Naive thymus-derived CD4-positive, alpha-beta T cell (primary cell): ENCODE results near the gene PDZD2. TPM values are rescaled to one million over a fixed set of nuclear protein-coding genes. Genes with fewer than 3 reads are reported as not detected.
"Not testable (repeated sequence)": the region's sequence is repeated elsewhere in the genome, so short reads cannot be mapped to it uniquely, and the experiment has no call there.

ENCODE experiments used
- ATAC-seq: fragments of 150-1000 bp; cut with Tn5 transposase; 2 replicates; pipeline ENCODE4 v1.10.0; 2021; ENCODE audit warnings: mild to moderate bottlenecking, moderate library complexity
- CTCF ChIA-PET: fragments of 350-600 bp; sonication (Branson Sonifier 250); formaldehyde crosslinking; loops from one replicate; lab custom pipeline; 2021; ENCODE audit warnings: antibody characterized with exemption; lab: Charles Lee
- POLR2A ChIA-PET: fragments of 350-600 bp; sonication (Branson Sonifier 250); formaldehyde crosslinking; loops from one replicate; lab custom pipeline; 2021; ENCODE audit warnings: antibody characterized with exemption, inconsistent platforms; lab: Charles Lee
- DNase-seq, 9 donors: peaks; one replicate each; pipeline versions ENCODE4 v3.0.0 to v3.0.0-alpha.2; 2020 to 2022; ENCODE audit warnings: mixed read lengths in 1 of 9
- H3K27ac ChIP-seq: one replicate; pipeline ENCODE4 v1.7.0; 2013; ENCODE audit warnings: mild to moderate bottlenecking, low read depth, low read length, moderate library complexity
- H3K27me3 ChIP-seq, 2 donors: one replicate each; pipeline ENCODE4 v1.7.0; 2013; ENCODE audit warnings: low read length in 2 of 2, mild to moderate bottlenecking in 2 of 2, moderate library complexity in 2 of 2; ENCODE audit not compliant: control insufficient read depth in 2 of 2, insufficient read depth in 2 of 2
- H3K36me3 ChIP-seq, 3 experiments: 1 replicate in 2 of 3; 2 replicates in 1 of 3; pipeline ENCODE4 v1.7.0; 2013; ENCODE audit warnings: low read length in 3 of 3, mild to moderate bottlenecking in 3 of 3, moderate library complexity in 1 of 3; ENCODE audit not compliant: insufficient read depth in 3 of 3, control insufficient read depth in 2 of 3
- H3K4me1 ChIP-seq, 2 donors: one replicate each; pipeline ENCODE4 v1.7.0; 2013; ENCODE audit warnings: low read length in 2 of 2, mild to moderate bottlenecking in 2 of 2, moderate library complexity in 1 of 2; ENCODE audit not compliant: control insufficient read depth in 2 of 2, insufficient read depth in 2 of 2
- H3K4me3 ChIP-seq: 2 replicates; pipeline ENCODE4 v1.7.0; 2013; ENCODE audit warnings: mild to moderate bottlenecking, low read length
- H3K9me3 ChIP-seq, 3 experiments: 1 replicate in 2 of 3; 2 replicates in 1 of 3; pipeline ENCODE4 v1.7.0; 2013; ENCODE audit warnings: low read length in 3 of 3; ENCODE audit not compliant: control insufficient read depth in 2 of 3
- H3K27ac Mint-ChIP-seq, 9 donors: one replicate each; pipeline ENCODE4 v1.8.0; 2020 to 2022; ENCODE audit warnings: mixed read lengths in 9 of 9, mild to moderate bottlenecking in 8 of 9, moderate library complexity in 5 of 9, inconsistent platforms in 2 of 9
- H3K27me3 Mint-ChIP-seq, 5 donors: one replicate each; pipeline ENCODE4 v1.8.0; 2021 to 2022; ENCODE audit warnings: mixed read lengths in 5 of 5, mild to moderate bottlenecking in 1 of 5
- H3K36me3 Mint-ChIP-seq, 5 donors: one replicate each; pipeline ENCODE4 v1.8.0; 2020 to 2022; ENCODE audit warnings: mixed read lengths in 5 of 5, mild to moderate bottlenecking in 3 of 5, inconsistent platforms in 1 of 5
- H3K4me1 Mint-ChIP-seq, 7 donors: one replicate each; pipeline ENCODE4 v1.8.0; 2020 to 2022; ENCODE audit warnings: mixed read lengths in 7 of 7, mild to moderate bottlenecking in 3 of 7, inconsistent platforms in 1 of 7
- H3K4me3 Mint-ChIP-seq, 10 donors: one replicate each; pipeline ENCODE4 v1.8.0; 2020 to 2022; ENCODE audit warnings: mild to moderate bottlenecking in 10 of 10, mixed read lengths in 10 of 10, moderate library complexity in 6 of 10, inconsistent platforms in 2 of 10
- H3K9me3 Mint-ChIP-seq, 11 donors: one replicate each; pipeline ENCODE4 v1.8.0; 2020 to 2022; ENCODE audit warnings: mixed read lengths in 11 of 11, mild to moderate bottlenecking in 4 of 11, inconsistent platforms in 1 of 11, moderate library complexity in 1 of 11
- intact Hi-C, 2 donors: fragments of 100-400 bp; cut with micrococcal nuclease; formaldehyde crosslinking; loops; one replicate each; pipeline ENCODE4 v1.15.1; 2023
- polyA plus RNA-seq, 2 donors: library from polyadenylated mRNA; unstranded; fragments of 300-500 nt; fragmentation: Illumina TruSeq; gene quantifications; one replicate each; pipeline ENCODE4 v1.2.3, GENCODE V29; 2021
- total RNA-seq, 6 experiments: library from RNA in 5 of 6; stranded (reverse) in 5 of 6; gene quantifications; 1 replicate in 5 of 6; 2 replicates in 1 of 6; pipeline ENCODE4 v1.2.3 and lab custom pipeline; 2021 to 2026

The PDZD2 gene
- total and polyA plus RNA-seq, 7 experiments from 2014 or later: 1.1 to 2.7 (median 1.3) TPM; not detected in 1

DNA sequence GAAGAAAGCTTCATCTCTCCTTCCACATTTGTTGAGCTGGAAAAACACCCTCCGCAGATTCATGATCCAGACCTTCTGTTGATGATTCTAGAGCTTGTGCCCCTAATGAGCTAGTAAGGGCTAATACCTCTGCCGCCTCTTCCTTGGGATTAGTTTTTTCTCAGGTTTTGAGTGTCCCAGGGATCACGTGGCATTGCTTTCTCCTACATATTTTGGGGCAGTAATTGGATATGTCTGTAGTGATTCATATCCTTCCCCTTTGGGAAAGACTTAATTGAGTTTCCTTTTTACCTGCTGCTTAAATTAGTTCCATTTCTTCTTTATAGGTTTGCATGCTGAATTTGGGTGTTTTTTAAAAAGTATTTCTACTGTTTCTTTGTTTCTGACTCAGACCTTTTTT, 391.3 kb downstream of the PDZD2 start:
- peak overlapping the region in 2 of 9 donors; percentile 9 to 67 for H3K27ac Mint-ChIP-seq
- CTCF ChIA-PET: no interaction called here

GRCh38 chr5:32030686-32031085, 391.8 kb downstream of the PDZD2 start:
- Mint-ChIP-seq H3K27ac (peak overlapping the region in 4 of 9 donors; percentile 9 to 67 (median 38)), H3K4me3 (no peak overlapping the region), H3K27me3 (no peaks in the 10 kb centered on the region), H3K4me1 (peaks cover 11 to 43% (median 33%) of the 10 kb centered on the region in 7 donors), H3K36me3 (peaks cover 0 to 5% (median 0%) of the 10 kb centered on the region in 5 donors), H3K9me3 (no peaks in the 10 kb centered on the region)
- intact Hi-C loops: no loop called here
- DNase-seq: no peak
- H3K9me3 ChIP-seq: no peaks in the 10 kb centered on the region
- POLR2A ChIA-PET: no interaction called here
- no peaks in the 10 kb centered on the region for H3K36me3 ChIP-seq
- CTCF ChIA-PET: no interaction called here
- no peak overlapping the region for H3K4me3 ChIP-seq
- no peak for ATAC-seq
- peaks cover 0 to 19% of the 10 kb centered on the region in 2 donors for H3K4me1 ChIP-seq
- no peak overlapping the region for H3K27ac ChIP-seq
- H3K27me3 ChIP-seq: no peaks in the 10 kb centered on the region

More for the DNA sequence above, 391.3 kb downstream of the PDZD2 start:
- no peak overlapping the region for H3K4me3 Mint-ChIP-seq
- Histone ChIP-seq H3K4me3 (no peak overlapping the region), H3K36me3 (no peaks in the 10 kb centered on the region), H3K9me3 (no peaks in the 10 kb centered on the region), H3K4me1 (peaks cover 0 to 19% of the 10 kb centered on the region in 2 donors), H3K27me3 (no peaks in the 10 kb centered on the region), H3K27ac (no peak overlapping the region)
- intact Hi-C loops: no loop called here
- no peaks in the 10 kb centered on the region for H3K9me3 Mint-ChIP-seq
- peaks cover 11 to 43% (median 33%) of the 10 kb centered on the region in 7 donors for H3K4me1 Mint-ChIP-seq
- POLR2A ChIA-PET: no interaction called here
- DNase-seq: no peak
- no peaks in the 10 kb centered on the region for H3K27me3 Mint-ChIP-seq
- peaks cover 0 to 5% (median 0%) of the 10 kb centered on the region in 5 donors for H3K36me3 Mint-ChIP-seq
- no peak for ATAC-seq

DNA sequence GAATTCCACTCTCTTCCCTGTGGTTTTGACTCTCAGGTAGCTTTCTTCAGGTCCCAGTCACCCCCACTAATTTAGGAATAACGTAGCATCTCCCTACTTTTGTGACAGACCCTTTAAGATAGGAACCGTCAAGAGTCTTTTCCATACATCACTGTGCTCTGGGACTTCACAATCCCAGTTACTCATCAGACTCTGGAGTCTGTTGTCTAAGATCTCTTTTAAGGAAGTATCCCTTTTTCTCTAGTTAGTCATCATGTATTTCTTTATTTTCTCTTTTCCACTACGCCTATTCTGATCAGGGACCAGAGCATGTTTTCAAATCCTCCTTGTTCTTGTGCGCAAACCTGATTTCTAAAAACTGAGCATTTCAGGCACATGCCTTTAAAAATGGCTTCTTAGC, 392.2 kb downstream of the PDZD2 start:
- Histone ChIP-seq H3K9me3 (no peaks in the 10 kb centered on the region), H3K36me3 (no peaks in the 10 kb centered on the region), H3K4me3 (no peak overlapping the region), H3K27me3 (no peaks in the 10 kb centered on the region), H3K27ac (no peak overlapping the region), H3K4me1 (peaks cover 0 to 19% of the 10 kb centered on the region in 2 donors)
- ATAC-seq (no peak), DNase-seq (no peak)
- H3K36me3 Mint-ChIP-seq: peaks cover 0 to 5% (median 0%) of the 10 kb centered on the region in 5 donors
- no peak overlapping the region for H3K4me3 Mint-ChIP-seq
- POLR2A ChIA-PET: no interaction called here
- H3K9me3 Mint-ChIP-seq: no peaks in the 10 kb centered on the region
- peak overlapping the region in 4 of 9 donors; percentile 9 to 67 (median 38) for H3K27ac Mint-ChIP-seq
- intact Hi-C loops: no loop called here
- H3K4me1 Mint-ChIP-seq: peaks cover 11 to 43% (median 33%) of the 10 kb centered on the region in 7 donors
- CTCF ChIA-PET: no interaction called here
- H3K27me3 Mint-ChIP-seq: no peaks in the 10 kb centered on the region

GRCh38 chr5:32038523-32038922, 399.6 kb downstream of the PDZD2 start:
- intact Hi-C loops: no loop called here
- no peak overlapping the region for H3K27ac ChIP-seq
- Mint-ChIP-seq H3K27me3 (no peaks in the 10 kb centered on the region), H3K4me3 (no peak overlapping the region), H3K27ac (no peak overlapping the region), H3K9me3 (peaks cover 0 to 4% (median 0%) of the 10 kb centered on the region in 11 donors), H3K36me3 (peaks cover 0 to 4% (median 0%) of the 10 kb centered on the region in 5 donors), H3K4me1 (peaks cover 5 to 13% (median 6%) of the 10 kb centered on the region in 7 donors)
- H3K27me3 ChIP-seq: no peaks in the 10 kb centered on the region
- peaks cover 0 to 7% of the 10 kb centered on the region in 2 donors for H3K4me1 ChIP-seq
- H3K4me3 ChIP-seq: no peak overlapping the region
- H3K36me3 ChIP-seq: no peaks in the 10 kb centered on the region
- ATAC-seq: no peak
- DNase-seq: no peak
- ChIA-PET CTCF (interaction anchor here (0.6 kb wide), 1 partner anchor 214 kb away, joined by 5 read pairs; no protein-coding TSS in a partner anchor), POLR2A (no interaction called here)
- H3K9me3 ChIP-seq: no peaks in the 10 kb centered on the region

- H3K4me3 ChIP-seq, H3K27me3 ChIP-seq, H3K4me1 ChIP-seq, H3K27ac ChIP-seq, intact Hi-C loops, H3K36me3 ChIP-seq, H3K9me3 ChIP-seq, H3K36me3 Mint-ChIP-seq, POLR2A ChIA-PET, H3K9me3 Mint-ChIP-seq, ATAC-seq, DNase-seq, H3K4me3 Mint-ChIP-seq, H3K4me1 Mint-ChIP-seq, H3K27me3 Mint-ChIP-seq: not testable (repeated sequence)
- peak overlapping the region in 1 of 9 donors; percentile 51 for H3K27ac Mint-ChIP-seq
- CTCF ChIA-PET: interaction anchor here (0.6 kb wide), 1 partner anchor 214 kb away, joined by 5 read pairs; no protein-coding TSS in a partner anchor
Observed at GRCh38 chr5:32039133-32039532, 400.2 kb downstream of the PDZD2 start.

DNA sequence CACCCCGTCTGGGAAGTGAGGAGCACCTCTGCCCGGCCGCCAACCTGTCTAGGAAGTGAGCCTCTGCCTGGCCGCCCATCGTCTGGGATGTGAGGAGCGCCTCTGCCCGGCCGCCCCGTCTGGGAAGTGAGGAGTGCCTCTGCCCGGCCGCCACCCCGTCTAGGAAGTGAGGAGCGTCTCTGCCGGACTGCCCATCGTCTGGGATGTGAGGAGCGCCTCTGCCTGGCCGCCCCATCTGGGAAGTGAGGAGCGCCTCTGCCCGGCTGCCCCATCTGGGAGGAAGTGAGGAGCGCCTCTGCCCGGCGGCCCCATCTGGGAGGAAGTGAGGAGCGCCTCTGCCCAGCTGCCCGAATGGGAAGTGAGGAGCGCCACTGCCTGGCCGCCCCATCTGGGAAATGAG, 400.7 kb downstream of the PDZD2 start:
- DNase-seq, H3K9me3 ChIP-seq, H3K27me3 ChIP-seq, H3K36me3 ChIP-seq, intact Hi-C loops, H3K36me3 Mint-ChIP-seq, H3K9me3 Mint-ChIP-seq, H3K4me1 ChIP-seq, H3K4me1 Mint-ChIP-seq, ATAC-seq, POLR2A ChIA-PET, CTCF ChIA-PET, H3K4me3 Mint-ChIP-seq, H3K4me3 ChIP-seq, H3K27ac Mint-ChIP-seq, H3K27me3 Mint-ChIP-seq, H3K27ac ChIP-seq: not testable (repeated sequence)

DNA sequence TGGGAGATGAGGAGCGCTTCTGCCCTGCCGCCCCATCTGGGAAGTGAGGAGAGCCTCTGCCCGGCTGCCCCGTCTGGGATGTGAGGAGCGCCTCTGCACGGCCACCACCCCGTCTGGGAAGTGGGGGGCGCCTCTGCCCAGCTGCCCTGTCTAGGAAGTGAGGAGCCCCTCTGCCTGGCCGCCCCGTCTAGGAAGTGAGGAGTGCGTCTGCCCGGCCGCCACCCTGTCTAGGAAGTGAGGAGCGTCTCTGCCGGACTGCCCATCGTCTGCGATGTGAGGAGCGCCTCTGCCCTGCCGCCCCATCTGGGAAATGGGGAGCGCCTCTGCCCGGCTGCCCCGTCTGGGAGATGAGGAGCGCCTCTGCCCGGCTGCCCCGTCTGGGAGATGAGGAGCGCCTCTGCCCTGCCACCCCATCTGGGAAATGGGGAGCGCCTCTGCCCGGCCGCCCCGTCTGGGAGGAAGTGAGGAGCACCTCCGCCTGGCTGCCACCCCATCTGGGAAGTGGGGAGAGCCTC, 401.3 kb downstream of the PDZD2 start:
- H3K4me1 ChIP-seq, POLR2A ChIA-PET, H3K4me3 ChIP-seq, H3K27me3 Mint-ChIP-seq, H3K27ac ChIP-seq, H3K4me1 Mint-ChIP-seq, H3K27me3 ChIP-seq, H3K9me3 ChIP-seq, ATAC-seq, H3K27ac Mint-ChIP-seq, H3K4me3 Mint-ChIP-seq, intact Hi-C loops, H3K36me3 Mint-ChIP-seq, CTCF ChIA-PET, H3K9me3 Mint-ChIP-seq, H3K36me3 ChIP-seq, DNase-seq: not testable (repeated sequence)
